Neutrophil (primary cell): ENCODE results near the gene LRRC51.

Source experiments
- H3K27ac ChIP-seq: fragments of 200-600 bp; sonication (generic); 2 replicates; pipeline ENCODE4 v1.5.1; 2016; ENCODE audit warnings: mild to moderate bottlenecking, moderate library complexity
- H3K27me3 ChIP-seq: fragments of 200-600 bp; sonication (generic); 2 replicates; pipeline ENCODE4 v1.6.0; 2016; ENCODE audit warnings: mild to moderate bottlenecking
- H3K36me3 ChIP-seq: fragments of 200-600 bp; sonication (generic); 2 replicates; pipeline ENCODE4 v1.5.1; 2017
- H3K4me1 ChIP-seq, 2 experiments: fragments of 200-600 bp in 1 of 2; sonication (generic) in 1 of 2; 1 replicate in 1 of 2; 2 replicates in 1 of 2; pipeline versions ENCODE4 v1.5.1 to v1.6.1; 2013 to 2016; ENCODE audit warnings: low read depth in 1 of 2, low read length in 1 of 2, mild to moderate bottlenecking in 1 of 2, moderate library complexity in 1 of 2; ENCODE audit not compliant: control insufficient read depth in 1 of 2, insufficient read depth in 1 of 2
- H3K4me3 ChIP-seq, 2 experiments: fragments of 200-600 bp in 1 of 2; sonication (generic) in 1 of 2; 1 replicate in 1 of 2; 2 replicates in 1 of 2; pipeline ENCODE4 v1.5.1; 2013 to 2016; ENCODE audit warnings: low read depth in 1 of 2, low read length in 1 of 2, mild to moderate bottlenecking in 1 of 2, moderate library complexity in 1 of 2
- H3K9me3 ChIP-seq: fragments of 200-600 bp; sonication (generic); 2 replicates; pipeline ENCODE4 v1.5.1; 2016
- CTCF ChIP-seq: fragments of 200-600 bp; sonication (generic); IDR thresholded peaks from 2 replicates; pipeline ENCODE4 v1.5.1; 2016; ENCODE audit warnings: antibody characterized with exemption

LRRC51 gene

GRCh38 chr11:72066855-72067254, 13.8 kb upstream of the LRRC51 start:
- Histone ChIP-seq H3K36me3 (no peaks in the 10 kb centered on the region), H3K4me1 (peaks cover 53 to 59% of the 10 kb centered on the region in 2 experiments), H3K27ac (peak overlapping the region; percentile 28), H3K9me3 (no peaks in the 10 kb centered on the region), H3K27me3 (no peaks in the 10 kb centered on the region), H3K4me3 (no peak overlapping the region)
- no peak for TF ChIP-seq CTCF

GRCh38 chr11:72067266-72067665, 13.4 kb upstream of the LRRC51 start:
- Histone ChIP-seq H3K27me3 (no peaks in the 10 kb centered on the region), H3K9me3 (no peaks in the 10 kb centered on the region), H3K4me1 (peaks cover 53 to 59% of the 10 kb centered on the region in 2 experiments), H3K4me3 (no peak overlapping the region), H3K27ac (peak overlapping the region; percentile 28), H3K36me3 (no peaks in the 10 kb centered on the region)
- no peak for TF ChIP-seq CTCF

DNA sequence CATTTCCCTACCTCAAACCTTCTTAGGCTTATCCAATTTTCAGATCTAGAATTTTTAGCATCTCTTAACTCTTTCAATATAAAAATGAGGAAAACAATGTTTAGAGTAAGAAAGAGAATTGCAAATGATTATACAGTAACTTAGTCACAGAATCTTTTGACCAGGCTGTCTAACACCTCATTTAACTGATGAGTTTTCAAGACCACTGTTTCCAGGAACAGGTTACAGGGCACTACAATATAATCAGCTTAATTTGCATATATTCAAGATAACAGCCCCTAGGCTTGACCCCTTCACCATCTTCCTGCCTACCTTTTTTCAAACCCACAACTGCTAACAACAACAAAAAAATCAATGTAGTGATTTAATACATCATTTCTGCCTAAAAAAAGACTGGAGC, 13.0 kb upstream of the LRRC51 start:
- TF ChIP-seq CTCF, result no peak
- Histone ChIP-seq H3K36me3 (no peaks in the 10 kb centered on the region), H3K27me3 (no peaks in the 10 kb centered on the region), H3K9me3 (no peaks in the 10 kb centered on the region), H3K27ac (peak overlapping the region; percentile 89), H3K4me1 (peaks cover 54 to 58% of the 10 kb centered on the region in 2 experiments), H3K4me3 (no peak overlapping the region)

DNA sequence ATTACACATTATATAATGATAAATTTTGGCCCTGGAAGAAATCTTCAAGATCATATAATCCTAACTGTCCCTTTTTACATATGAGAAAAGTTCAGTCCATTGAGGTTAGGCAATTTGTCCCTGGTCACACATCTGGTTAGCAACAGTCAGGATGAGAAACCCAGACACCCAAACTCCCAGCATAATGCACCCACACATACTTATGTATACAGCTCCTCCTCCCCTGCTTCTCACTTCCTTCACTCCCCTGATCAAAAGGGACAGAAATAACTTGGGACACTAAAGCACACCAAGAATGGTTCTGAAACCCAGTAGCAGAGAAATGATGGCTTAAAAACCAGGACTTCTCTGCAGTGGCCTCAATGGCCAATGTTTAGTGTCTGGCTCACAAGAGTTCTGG, 11.4 kb upstream of the LRRC51 start:
- peak overlapping the region; percentile 16 to 37 for H3K4me3 ChIP-seq

GRCh38 chr11:72069787-72070251, 10.8 kb upstream of the LRRC51 start:
- Histone ChIP-seq H3K9me3 (no peaks in the 10 kb centered on the region), H3K36me3 (no peaks in the 10 kb centered on the region), H3K27me3 (no peaks in the 10 kb centered on the region), H3K4me1 (peaks cover 54 to 57% of the 10 kb centered on the region in 2 experiments), H3K27ac (peak overlapping the region; percentile 89), H3K4me3 (peak overlapping the region; percentile 16 to 37)
- TF ChIP-seq CTCF, result no peak

More for the DNA sequence above, 11.4 kb upstream of the LRRC51 start:
- Histone ChIP-seq H3K9me3 (no peaks in the 10 kb centered on the region), H3K27me3 (no peaks in the 10 kb centered on the region), H3K27ac (peak overlapping the region; percentile 89), H3K36me3 (no peaks in the 10 kb centered on the region), H3K4me1 (peaks cover 54 to 57% of the 10 kb centered on the region in 2 experiments)
- TF ChIP-seq CTCF, result no peak
